ENCODE data around the gene KCNJ9. TPM values are rescaled to one million over a fixed set of nuclear protein-coding genes. Genes with fewer than 3 reads are reported as not detected.

The KCNJ9 gene
- total and polyA plus RNA-seq, 2 of the 13 experiments (the other 11 are each of a cell fraction or from before 2014, with no cell fraction given): not detected

GRCh38 chr1:160136926-160137200, 55.5 kb downstream of the KCNJ9 start:
- Histone ChIP-seq H3K4me1 (ENCODE audit: insufficient read depth, low read length) (peaks cover 8% of the 10 kb centered on the region), H3K79me2 (ENCODE audit: insufficient read depth, low read length) (no peaks in the 10 kb centered on the region), H3K27ac (ENCODE audit: extremely low read length, insufficient read depth, low read length) (no peak overlapping the region), H4K20me1 (ENCODE audit: insufficient read depth, low read length) (no peaks in the 10 kb centered on the region), H3K4me3 (replicated peaks in 1 of 3; ENCODE audit: insufficient read depth in 1 of 3, low read depth in 2 of 3, low read length in 3 of 3) (no peak overlapping the region), H2AFZ (ENCODE audit: low read length) (no peak overlapping the region), H3K4me2 (ENCODE audit: low read depth, low read length) (no peak overlapping the region), H3K27me3 (ENCODE audit: control insufficient read depth in 1 of 2, insufficient read depth in 2 of 2, low read length in 2 of 2) (no peaks in the 10 kb centered on the region), H3K9ac (ENCODE audit: insufficient read depth, low read depth, low read length) (no peak overlapping the region), H3K9me3 (ENCODE audit: low read length) (no peaks in the 10 kb centered on the region), H3K36me3 (replicated peaks in 1 of 2; ENCODE audit: control insufficient read depth in 1 of 2, insufficient read depth in 2 of 2, low read length in 2 of 2) (no peaks in the 10 kb centered on the region)
- no TSS peak for BruUV-seq (replicated peaks)
- intact Hi-C loops (cut with micrococcal nuclease; ENCODE audit: unreplicated experiment): no loop called here
- POLR2A ChIA-PET: no interaction called here
- FAIRE-seq (no peak), ATAC-seq (no peak), DNase-seq (ENCODE audit: low spot score) (no peak)
- CTCF ChIA-PET (ENCODE audit: low intra/inter-chr PET ratio, low total read pairs): no interaction called here
- in situ Hi-C loops (cut with HindIII; ENCODE audit: extremely low pct_ligation_motif_present, low pct_unique_long_range_greater_than_20kb): no loop called here
- TF ChIP-seq ISL2 (CRISPR knock-in tag; IDR thresholded peaks at IDR 0.05) (no peak), SMC3 (IDR thresholded peaks at IDR 0.05; ENCODE audit: low read length) (no peak), MXD1 (CRISPR knock-in tag; IDR thresholded peaks at IDR 0.05) (no peak), ZNF260 (CRISPR knock-in tag; IDR thresholded peaks at IDR 0.05; ENCODE audit: borderline replicate concordance, low read depth) (no peak)
- WGBS (ENCODE audit: low lambda C conversion rate): 84% methylated on average over 5 of the region's 5 CpGs

- Histone ChIP-seq H4K20me1 (ENCODE audit: insufficient read depth, low read length) (no peaks in the 10 kb centered on the region), H3K27me3 (ENCODE audit: control insufficient read depth in 1 of 2, insufficient read depth in 2 of 2, low read length in 2 of 2) (no peaks in the 10 kb centered on the region), H3K4me3 (replicated peaks in 1 of 3; ENCODE audit: insufficient read depth in 1 of 3, low read depth in 2 of 3, low read length in 3 of 3) (no peak overlapping the region), H3K9ac (ENCODE audit: insufficient read depth, low read depth, low read length) (no peak overlapping the region), H2AFZ (ENCODE audit: low read length) (no peak overlapping the region), H3K9me3 (ENCODE audit: low read length) (no peaks in the 10 kb centered on the region), H3K4me2 (ENCODE audit: low read depth, low read length) (no peak overlapping the region), H3K4me1 (ENCODE audit: insufficient read depth, low read length) (peaks cover 3% of the 10 kb centered on the region), H3K79me2 (ENCODE audit: insufficient read depth, low read length) (no peaks in the 10 kb centered on the region), H3K27ac (ENCODE audit: extremely low read length, insufficient read depth, low read length) (no peak overlapping the region), H3K36me3 (replicated peaks in 1 of 2; ENCODE audit: control insufficient read depth in 1 of 2, insufficient read depth in 2 of 2, low read length in 2 of 2) (no peaks in the 10 kb centered on the region)
- intact Hi-C loops (cut with micrococcal nuclease; ENCODE audit: unreplicated experiment) (no loop called here), in situ Hi-C loops (cut with HindIII; ENCODE audit: extremely low pct_ligation_motif_present, low pct_unique_long_range_greater_than_20kb) (no loop called here)
- TF ChIP-seq GABPA (IDR thresholded peaks at IDR 0.05; ENCODE audit: low read depth, low read length) (no peak), GABPA (CRISPR knock-in tag; IDR thresholded peaks at IDR 0.05; ENCODE audit: low read depth) (no peak), RARA (CRISPR knock-in tag; IDR thresholded peaks at IDR 0.05) (no peak), KLF12 (CRISPR knock-in tag; IDR thresholded peaks at IDR 0.05; ENCODE audit: borderline replicate concordance) (no peak), ZFP41 (CRISPR knock-in tag; IDR thresholded peaks at IDR 0.05; ENCODE audit: borderline replicate concordance) (no peak)
- 64% methylated on average over 8 of the region's 8 CpGs for WGBS (ENCODE audit: low lambda C conversion rate)
- ATAC-seq (no peak), FAIRE-seq (no peak), DNase-seq (ENCODE audit: low spot score) (no peak)
- no TSS peak for BruUV-seq (replicated peaks)
- ChIA-PET CTCF (ENCODE audit: low intra/inter-chr PET ratio, low total read pairs) (no interaction called here), POLR2A (no interaction called here)
Measured at GRCh38 chr1:160137216-160137862, 56.0 kb downstream of the KCNJ9 start.
